Measurements from ENCODE around the gene MEA1.

MEA1 gene

GRCh38 chr6:43016176-43016942 is 2.6 kb upstream of the MEA1 start:
- DNase-seq (ENCODE audit: extremely low read depth, low read depth), result no peak
- no peak for TF ChIP-seq CTCF (IDR thresholded peaks at IDR 0.05; ENCODE audit: low read depth, low read length)

- TF ChIP-seq CTCF (IDR thresholded peaks at IDR 0.05; ENCODE audit: low read depth, low read length), result no peak
- DNase-seq (ENCODE audit: extremely low read depth, low read depth), result no peak
Measured at GRCh38 chr6:43014434-43014909, 726 bp upstream of the MEA1 start.

- no peak for DNase-seq (ENCODE audit: extremely low read depth, low read depth)
- TF ChIP-seq CTCF (IDR thresholded peaks at IDR 0.05; ENCODE audit: low read depth, low read length), result no peak
Measured at GRCh38 chr6:43013097-43013842, 476 bp downstream of the MEA1 start.

- no peak for DNase-seq (ENCODE audit: extremely low read depth, low read depth)
- no peak for TF ChIP-seq CTCF (IDR thresholded peaks at IDR 0.05; ENCODE audit: low read depth, low read length)
Measured at GRCh38 chr6:43012364-43012763, 1.4 kb downstream of the MEA1 start.

GRCh38 chr6:43011207-43011606 is 2.5 kb downstream of the MEA1 start:
- DNase-seq (ENCODE audit: extremely low read depth, low read depth), result no peak
- no peak for TF ChIP-seq CTCF (IDR thresholded peaks at IDR 0.05; ENCODE audit: low read depth, low read length)

GRCh38 chr6:43009124-43009523 is 4.6 kb downstream of the MEA1 start:
- DNase-seq (ENCODE audit: extremely low read depth, low read depth), result no peak
- TF ChIP-seq CTCF (IDR thresholded peaks at IDR 0.05; ENCODE audit: low read depth, low read length), result peak; percentile 33

GRCh38 chr6:43007126-43007525 is 6.6 kb downstream of the MEA1 start:
- no peak for TF ChIP-seq CTCF (IDR thresholded peaks at IDR 0.05; ENCODE audit: low read depth, low read length)
- DNase-seq (ENCODE audit: extremely low read depth, low read depth), result no peak

Measured in AG09319 (cell line).